ENCODE results near the gene BBX.

BBX gene

DNA sequence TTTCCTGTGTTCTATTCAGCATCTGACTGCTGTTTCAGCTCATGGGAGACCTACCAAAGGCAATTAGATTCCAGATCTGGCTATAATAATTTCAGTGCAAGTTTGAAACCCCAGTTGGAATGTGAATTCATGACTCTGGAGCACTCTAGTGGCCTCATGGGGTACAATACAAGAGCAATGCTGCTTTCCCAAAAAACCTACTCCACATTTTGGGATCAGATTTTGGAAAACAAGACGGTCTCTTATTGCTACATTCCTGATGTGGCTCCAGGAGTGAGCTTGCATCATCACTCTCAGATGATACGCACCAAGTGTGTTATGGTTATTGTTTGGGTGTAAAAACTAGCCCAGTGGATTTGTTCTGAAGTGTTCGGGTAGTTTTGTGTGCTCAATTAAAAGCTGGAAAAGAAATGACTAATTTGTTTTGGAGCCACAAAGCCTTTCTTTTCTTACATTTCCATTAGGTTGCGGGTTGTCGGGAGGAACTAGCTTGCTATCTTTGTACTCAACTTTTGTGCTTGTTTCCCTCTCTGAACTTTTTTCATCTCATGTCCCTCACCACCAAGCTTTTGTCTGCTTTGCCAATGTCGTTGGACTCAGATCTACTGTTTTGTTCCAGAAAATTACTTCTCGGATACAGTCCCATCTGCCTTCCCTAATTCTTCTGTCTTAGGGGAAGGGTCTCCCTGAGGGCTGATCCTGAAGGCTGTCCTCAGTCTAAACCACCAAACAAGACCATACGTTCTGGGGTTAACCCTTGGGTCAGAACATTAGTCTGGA is 272.1 kb downstream of the BBX start:
- in situ Hi-C loops (cut with HindIII; ENCODE audit: low sequenced_read_pairs) = loop anchor here (5.0 kb wide), 1 partner anchor 37 kb away; no protein-coding TSS in a partner anchor

DNA sequence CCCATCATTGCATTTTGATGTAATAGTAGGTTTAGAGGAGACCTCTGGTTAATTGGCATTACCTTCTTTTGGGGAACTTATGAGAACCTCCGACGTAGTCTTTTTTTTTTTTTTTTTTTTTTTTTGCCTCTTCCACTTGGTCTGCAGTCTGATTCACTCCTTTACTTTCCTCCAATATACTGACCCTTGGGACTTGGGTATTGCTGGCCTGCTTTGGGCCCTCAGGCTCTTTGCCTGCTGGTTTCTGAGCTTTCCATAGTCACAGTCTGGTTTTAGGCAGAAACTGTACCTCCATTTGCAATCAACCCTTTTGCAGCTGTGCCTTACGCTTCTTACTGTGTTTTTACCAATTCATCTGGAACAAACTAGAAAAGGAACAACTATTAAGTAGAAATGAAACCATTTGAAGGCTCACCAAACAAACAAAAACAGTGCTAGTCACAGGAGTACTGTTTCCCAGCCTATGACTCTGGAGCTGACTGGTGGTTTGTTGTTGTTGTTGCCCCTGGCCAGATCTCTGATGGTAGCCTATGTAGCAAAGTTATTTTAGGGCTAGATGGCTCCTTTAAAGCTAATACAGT is 272.8 kb downstream of the BBX start:
- in situ Hi-C loops (cut with HindIII; ENCODE audit: low sequenced_read_pairs) = loop anchor here (5.0 kb wide), 1 partner anchor 37 kb away; no protein-coding TSS in a partner anchor

DNA sequence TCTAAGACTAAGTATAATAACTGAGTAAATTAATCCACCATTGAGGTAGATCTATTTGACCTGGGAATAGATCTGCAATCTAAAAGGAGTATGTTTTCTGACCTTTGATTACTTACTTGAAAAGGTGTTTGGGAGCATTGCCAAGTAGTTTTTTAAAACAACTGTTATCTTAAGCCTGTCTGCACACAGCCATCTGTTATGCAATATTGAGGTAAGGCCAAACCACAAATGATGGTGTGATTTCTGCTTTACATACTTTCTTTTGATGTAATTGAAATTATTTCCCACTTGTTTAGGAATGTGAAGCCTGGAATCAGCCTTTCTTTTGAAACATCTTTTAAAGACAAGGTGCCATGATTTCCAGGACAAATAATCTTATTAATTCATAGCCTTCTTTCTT is 274.0 kb downstream of the BBX start:
- in situ Hi-C loops (cut with HindIII; ENCODE audit: low sequenced_read_pairs) = loop anchor here (5.0 kb wide), 1 partner anchor 36 kb away; no protein-coding TSS in a partner anchor

DNA sequence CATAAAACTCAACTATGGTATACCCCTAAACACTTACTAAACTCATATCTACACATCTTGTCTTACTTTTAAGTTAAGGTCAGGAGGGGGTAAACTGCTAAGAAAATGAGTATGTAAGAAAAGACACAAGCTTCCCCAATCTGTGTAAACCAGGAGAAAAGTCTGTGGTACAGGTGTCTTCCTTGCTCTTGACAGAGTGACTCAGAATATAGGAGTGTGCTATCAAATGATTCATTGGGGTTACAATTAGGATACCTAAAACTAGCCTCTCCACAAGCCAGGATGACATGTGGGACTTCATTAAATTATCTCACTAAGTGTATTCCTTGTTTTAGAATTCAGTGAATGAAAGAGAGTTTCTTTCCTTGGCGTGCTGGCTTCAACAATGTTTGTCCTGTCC is 274.8 kb downstream of the BBX start:
- in situ Hi-C loops (cut with HindIII; ENCODE audit: low sequenced_read_pairs) = loop anchor here (5.0 kb wide), 1 partner anchor 35 kb away; no protein-coding TSS in a partner anchor

DNA sequence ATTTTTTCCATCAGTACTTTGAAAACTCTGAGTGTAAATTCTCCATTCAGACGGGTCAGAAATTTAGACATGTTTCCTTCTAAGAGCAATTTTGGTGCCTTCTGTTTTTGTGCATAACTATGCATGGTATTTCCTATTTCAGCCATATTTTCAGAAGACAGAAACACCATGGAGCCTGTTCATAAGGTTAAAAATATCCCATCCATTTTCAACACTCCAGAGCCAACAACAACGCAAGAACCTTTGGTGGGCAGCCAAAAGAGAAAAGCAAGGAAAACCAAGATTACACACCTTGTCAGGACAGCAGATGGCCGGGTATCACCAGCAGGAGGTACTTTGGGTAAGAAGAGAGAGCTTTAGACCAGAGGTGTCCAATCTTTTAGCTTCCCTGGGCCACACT is 275.6 kb downstream of the BBX start:
- in situ Hi-C loops (cut with HindIII; ENCODE audit: low sequenced_read_pairs) = loop anchor here (5.0 kb wide), 1 partner anchor 34 kb away; no protein-coding TSS in a partner anchor

DNA sequence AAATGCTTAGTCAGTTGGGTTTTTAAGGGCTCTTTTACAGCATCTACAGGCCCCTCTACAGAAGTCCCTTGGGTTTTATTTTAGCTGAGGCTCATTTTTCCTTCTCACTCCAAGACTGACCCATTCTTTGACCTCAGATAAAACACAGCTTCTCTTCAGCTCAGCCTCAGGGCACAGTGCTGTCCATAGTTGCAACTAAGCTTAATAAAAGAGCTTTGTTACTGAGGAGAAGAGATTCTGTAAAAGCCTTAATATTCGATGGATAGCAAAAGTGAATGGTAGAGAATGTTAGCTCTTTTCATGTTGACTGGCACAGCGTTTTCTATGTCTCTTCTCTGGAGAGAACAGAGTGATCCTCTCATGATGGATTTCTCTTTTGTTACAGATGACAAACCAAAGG is 277.9 kb downstream of the BBX start:
- in situ Hi-C loops (cut with HindIII; ENCODE audit: low sequenced_read_pairs) = no loop called here

DNA sequence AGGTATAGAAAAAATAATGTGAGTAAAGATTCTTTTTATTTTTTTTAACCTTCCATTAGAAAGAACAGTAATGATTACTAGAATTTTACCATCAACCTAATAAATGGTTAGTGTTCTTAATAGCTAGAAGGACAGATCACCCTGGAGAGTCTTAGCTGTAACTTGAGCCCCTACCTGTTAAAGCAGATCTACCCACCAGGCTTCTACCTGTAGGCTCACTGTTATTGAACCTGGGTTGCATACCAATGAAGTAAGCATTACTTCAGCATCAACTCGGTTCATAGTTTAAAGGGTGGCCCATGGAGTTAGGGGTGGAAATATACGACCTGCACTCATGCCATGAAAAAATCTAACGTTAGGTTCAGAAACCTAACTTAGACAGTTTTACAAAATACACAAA is 280.4 kb downstream of the BBX start:
- in situ Hi-C loops (cut with HindIII; ENCODE audit: low sequenced_read_pairs) = no loop called here

DNA sequence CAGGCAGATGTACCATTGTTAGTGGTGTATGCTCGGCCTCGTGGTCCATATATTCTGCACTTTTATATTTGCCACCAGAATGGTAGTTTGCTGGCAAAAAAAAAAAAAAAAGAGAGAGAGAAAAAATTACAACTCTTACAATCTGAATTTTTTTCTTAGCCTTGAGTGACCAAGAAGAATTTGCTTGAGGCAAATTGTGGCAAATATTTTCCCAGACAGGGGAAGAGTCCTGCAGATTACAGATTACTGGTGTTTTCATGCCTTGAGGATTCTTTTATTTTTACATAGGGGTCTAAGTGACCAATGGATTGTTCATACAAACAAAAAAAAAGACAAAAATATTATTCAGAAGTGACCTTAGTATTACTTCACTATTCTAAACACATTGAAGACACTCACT is 283.3 kb downstream of the BBX start:
- in situ Hi-C loops (cut with HindIII; ENCODE audit: low sequenced_read_pairs) = no loop called here

DNA sequence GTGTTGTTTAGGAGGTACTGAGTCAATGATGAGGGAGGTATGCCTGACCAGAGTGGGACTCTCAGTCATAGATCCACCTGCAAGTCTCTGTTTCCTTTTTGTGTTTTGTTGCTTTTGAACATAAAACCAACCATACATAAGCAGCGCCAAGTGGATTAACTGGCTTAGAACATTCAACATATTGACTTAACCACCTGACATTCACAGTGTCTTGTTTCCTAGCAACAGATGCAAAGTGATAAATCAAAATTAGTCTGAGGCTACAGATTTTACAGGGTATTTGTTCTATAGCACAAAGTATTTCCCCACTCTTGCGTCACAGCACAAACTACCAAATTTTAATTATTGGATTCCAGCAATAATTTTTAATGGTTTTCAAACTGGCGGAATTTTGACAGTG is 283.8 kb downstream of the BBX start:
- in situ Hi-C loops (cut with HindIII; ENCODE audit: low sequenced_read_pairs) = no loop called here

DNA sequence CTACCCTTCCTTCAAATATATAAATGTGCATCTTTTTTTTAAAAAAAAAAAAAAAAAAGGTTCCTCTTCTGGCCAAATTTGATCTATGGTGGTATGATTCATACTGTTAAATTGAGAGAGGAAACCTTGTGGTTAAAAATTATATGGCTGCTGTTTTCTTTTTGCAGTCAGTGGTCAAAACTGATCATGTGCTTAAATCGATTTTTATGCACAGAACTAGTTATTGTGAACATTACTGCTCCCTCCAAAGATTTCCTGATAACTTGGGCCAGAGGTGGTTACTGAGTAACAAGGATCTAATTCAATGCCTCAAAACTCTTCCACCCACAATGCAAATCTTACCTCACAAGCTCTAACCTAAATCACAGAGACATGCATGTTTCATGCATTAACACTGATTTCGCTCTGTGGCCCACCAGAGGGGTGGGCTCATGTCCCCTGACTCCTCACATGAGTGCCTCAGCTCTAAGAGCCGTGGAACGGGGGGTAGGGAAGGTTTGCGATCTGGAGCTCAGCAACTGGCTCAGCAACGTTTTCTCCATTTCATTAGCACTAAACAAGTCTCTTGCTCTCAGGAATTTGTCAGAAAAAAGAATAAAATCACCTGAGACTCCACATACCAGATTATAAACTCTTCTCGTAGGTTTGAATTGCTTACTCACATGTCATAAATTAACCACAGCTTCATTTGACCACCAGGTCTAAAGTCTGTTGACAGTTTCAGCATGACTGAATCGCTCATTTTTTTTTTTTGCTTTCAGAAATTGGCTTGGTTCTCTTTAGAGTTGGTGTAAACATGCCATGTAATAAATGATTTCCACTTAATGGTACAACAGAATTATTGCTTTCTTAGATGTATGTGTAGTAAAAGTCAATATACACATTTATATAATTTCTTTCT is 287.7 kb downstream of the BBX start:
- in situ Hi-C loops (cut with HindIII; ENCODE audit: low sequenced_read_pairs) = no loop called here

DNA sequence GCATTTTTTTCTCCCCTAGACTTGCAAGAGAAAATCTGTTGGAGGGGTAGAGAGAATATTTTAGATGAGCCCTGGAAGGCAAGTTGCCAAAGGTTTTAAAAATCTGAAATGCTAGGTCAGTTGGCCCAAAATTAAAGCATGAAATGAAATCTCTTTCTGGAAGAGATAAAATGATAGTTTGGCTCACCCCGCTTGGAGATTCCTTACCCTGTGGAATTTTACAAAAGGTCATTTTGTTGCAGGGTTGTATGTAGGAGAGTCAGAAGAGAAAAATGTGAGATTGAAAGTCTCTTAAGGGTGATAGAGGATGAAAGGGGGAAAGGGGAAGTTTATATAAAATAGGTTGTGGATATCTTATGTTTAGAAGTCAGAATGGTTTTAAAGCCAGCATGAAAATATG is 290.3 kb downstream of the BBX start:
- in situ Hi-C loops (cut with HindIII; ENCODE audit: low sequenced_read_pairs) = no loop called here

DNA sequence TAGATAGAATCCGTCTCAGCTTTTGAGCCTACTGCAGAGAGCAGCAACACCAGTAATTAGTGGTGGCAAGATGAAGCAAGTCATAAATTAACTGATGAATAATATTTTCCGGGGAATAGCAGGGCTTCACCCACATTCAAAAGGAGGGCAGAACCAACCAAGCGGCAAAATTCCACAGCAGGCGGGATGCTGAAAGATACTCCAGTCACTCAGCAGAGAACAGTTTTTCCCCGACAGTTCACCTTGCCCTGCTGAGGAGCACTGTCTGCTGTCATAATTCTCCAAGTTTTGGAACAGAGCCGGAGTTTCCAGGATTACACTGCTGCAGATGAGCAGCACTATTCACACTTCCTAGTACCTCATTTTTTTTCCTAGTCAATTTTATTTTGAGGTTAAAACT is 293.3 kb downstream of the BBX start:
- in situ Hi-C loops (cut with HindIII; ENCODE audit: low sequenced_read_pairs) = no loop called here

DNA sequence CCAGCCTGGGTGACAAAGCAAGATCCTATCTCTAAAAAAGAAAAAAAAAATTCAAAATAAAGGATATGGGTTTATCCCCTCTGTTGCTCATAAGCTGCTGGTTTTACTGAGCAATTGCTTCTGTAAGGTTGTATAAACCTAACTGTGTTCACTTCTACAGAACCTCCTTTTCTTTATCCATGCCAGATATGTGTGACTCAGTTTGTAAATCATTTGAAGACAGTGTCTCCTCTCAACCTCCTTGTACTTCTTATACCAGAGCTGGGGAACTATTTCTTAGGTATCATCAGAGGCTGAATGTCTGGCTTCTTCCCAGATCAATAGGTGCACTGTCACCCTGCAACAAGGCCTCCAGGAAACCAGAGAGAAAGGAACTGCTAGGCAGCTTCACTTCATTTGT is 294.3 kb downstream of the BBX start:
- in situ Hi-C loops (cut with HindIII; ENCODE audit: low sequenced_read_pairs) = no loop called here

DNA sequence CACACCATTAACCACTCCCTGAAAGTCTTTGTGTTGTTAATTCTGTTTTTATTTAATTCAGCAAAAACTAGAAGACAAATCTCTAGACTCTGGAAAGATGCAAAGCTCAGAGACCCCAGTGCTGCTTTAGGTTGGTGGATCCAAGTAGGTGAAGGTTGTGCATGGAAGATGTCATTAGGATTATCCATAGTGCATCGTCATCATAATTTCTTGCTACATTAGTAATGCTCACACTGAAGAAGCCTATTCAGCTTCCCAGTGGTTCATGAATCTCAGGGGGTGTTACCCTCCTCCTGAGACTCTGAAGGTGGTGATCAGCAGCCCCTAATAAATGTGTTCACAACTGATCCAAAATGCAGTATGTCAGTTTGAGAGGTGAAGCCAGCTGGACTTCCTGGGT is 295.3 kb downstream of the BBX start:
- in situ Hi-C loops (cut with HindIII; ENCODE audit: low sequenced_read_pairs) = no loop called here

DNA sequence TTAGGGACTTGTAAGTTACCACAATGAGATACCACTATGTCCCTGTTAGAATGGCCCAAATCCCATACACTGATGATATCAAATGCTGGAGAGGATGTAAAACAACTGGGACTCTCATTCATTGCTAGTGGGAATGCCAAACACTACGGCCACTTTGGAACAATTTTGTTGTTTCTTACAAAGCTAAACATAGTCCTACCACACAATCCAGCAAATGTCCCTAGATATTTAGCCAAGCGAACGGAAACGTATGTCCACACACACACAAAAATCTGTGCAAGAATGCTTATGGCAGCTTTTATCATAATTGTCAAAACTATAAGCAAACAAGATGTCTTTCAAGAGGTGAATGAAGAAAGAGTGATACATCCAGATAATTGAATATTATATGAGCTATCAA is 296.9 kb downstream of the BBX start:
- in situ Hi-C loops (cut with HindIII; ENCODE audit: low sequenced_read_pairs) = no loop called here

DNA sequence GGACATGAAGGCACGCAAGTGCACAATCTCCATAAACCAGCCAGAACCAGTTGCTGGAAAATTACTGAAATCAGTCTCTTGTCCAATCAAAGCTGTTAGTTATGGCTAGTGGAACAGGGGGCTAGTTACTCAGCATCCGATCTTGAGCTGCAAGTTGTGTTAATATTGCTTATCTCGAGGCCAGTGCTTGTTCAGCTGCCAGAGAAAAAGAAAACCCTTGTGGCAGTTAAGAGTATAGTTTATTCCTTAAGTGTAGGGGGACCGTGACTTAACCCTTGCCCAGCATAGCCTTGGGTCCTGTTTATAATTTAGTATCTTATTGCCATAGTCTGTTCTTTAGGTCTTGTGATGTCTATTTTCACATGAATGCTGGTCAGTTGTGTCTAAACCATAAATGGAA is 299.5 kb downstream of the BBX start:
- in situ Hi-C loops (cut with HindIII; ENCODE audit: low sequenced_read_pairs) = no loop called here

DNA sequence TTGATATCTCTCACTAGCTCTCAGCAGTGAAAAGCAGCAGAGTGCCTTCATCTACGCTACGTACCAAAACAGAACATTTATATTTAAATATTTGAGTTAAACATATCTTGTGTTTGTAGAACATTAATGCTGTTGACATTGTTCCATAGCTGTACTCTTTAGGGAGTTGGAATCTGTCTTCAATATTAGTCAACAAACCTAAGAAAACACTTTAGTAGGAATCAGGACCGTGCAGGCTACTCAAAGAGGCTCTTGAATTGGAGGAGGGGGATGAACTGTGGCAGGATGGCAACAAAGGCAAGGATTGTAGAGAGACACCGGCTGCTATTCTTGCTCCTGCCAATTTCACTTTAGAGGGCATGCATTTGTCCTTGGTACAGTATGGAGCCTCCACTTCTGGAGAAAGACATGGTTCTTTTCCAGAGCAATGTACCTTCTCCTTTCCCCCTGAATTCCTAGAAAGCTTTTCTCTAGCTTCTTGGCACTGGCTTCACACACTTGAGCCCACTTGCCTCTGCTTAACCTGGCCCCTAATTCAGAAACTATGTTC is 302.1 kb downstream of the BBX start:
- in situ Hi-C loops (cut with HindIII; ENCODE audit: low sequenced_read_pairs) = no loop called here

DNA sequence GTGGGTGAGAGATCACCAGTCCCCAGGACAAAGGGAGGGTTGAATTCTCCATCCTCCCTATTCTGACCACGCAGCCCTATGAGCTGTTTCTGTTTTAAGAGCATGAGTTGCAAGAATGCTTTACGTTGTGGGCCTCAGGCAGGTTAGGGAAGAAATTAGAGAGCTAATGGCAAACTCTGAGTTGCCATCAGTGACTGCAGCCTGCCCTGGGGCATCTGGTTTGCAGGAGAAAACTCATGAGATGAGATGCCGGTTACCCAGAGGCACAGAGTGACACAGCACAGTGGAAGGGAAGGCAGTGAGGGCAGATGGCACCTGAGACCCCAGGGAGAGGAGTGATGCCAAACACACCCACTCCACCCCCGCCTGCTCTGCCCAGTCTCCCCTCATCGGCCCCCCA is 302.8 kb downstream of the BBX start:
- in situ Hi-C loops (cut with HindIII; ENCODE audit: low sequenced_read_pairs) = no loop called here

DNA sequence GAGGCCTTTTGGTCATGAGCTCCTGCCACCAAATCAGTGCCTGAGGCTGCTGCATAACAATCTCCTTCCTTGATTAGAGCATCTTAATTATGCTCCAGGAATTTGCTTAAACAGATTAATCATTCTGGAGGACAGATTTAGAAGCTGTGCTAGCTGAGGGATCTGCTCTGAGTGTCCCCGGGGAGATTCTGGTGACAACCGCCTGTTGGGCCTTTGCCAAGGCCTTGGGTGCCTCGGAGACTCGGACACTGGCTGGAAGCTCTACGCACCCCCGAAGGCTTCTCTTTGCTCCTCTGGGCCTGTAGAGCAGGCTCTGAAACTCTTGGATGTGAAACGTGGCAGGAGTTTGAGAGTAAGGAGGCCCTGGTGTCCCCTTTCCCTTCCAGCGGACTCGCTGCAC is 304.0 kb downstream of the BBX start:
- in situ Hi-C loops (cut with HindIII; ENCODE audit: low sequenced_read_pairs) = no loop called here

DNA sequence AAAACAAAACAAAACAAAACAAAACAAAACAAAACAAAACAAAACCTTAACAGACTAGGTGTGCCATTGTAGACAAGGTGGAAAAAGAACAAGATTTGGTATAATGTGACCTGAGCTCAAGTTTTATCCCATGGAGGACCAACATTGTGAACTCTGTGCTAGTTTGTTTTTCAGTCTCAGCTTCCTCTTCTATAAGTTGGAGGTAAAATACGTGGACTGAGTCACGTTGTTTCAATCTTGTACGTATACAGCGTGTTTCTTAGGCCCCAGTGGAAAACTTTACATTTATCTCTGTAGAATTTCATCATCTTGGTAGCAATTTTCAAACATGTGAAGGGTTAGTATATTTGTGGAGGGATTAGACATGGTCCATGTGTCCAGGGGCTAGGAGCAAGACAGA is 306.4 kb downstream of the BBX start:
- in situ Hi-C loops (cut with HindIII; ENCODE audit: low sequenced_read_pairs) = no loop called here

DNA sequence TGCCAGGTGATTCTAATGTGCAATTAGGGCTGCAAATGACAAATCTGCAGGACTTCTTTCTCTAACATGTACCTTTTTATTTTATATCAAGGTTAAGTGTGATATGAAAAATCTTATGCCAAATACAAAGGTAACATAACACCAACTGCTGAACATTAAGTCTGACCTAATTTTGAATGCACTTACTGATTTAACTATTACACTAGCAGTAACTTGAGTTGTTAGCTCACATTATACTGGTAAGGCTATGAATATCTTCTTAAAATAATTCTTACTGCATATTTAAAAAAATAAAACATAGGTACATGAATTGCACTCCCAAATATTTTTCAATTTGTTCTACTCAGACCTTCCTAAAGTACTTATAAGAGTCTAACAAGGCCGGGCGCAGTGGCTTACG is 308.8 kb downstream of the BBX start:
- in situ Hi-C loops (cut with HindIII; ENCODE audit: low sequenced_read_pairs) = loop anchor here (5.0 kb wide), 1 partner anchor 34 kb away; no protein-coding TSS in a partner anchor
